Omental fat pad (tissue), 4 donors: ENCODE measurements around the gene NR1H4. TPM values are rescaled to one million over a fixed set of nuclear protein-coding genes. Genes with fewer than 3 reads are reported as not detected.

ENCODE experiments used
- ATAC-seq: fragments of 150-250 bp; one replicate; pipeline ENCODE4 v1.9.1; 2016; ENCODE audit warnings: mild to moderate bottlenecking, moderate library complexity; ENCODE audit not compliant: low FRiP score
- DNase-seq: peaks from one replicate; pipeline ENCODE4 v3.0.0-alpha.2; 2019; ENCODE audit warnings: low spot score
- CTCF ChIP-seq, 3 donors: fragments of 450-650 bp; IDR thresholded peaks; one replicate each; pipeline ENCODE4 v1.5.1; 2016 to 2017; ENCODE audit warnings: antibody characterized with exemption in 3 of 3, mild to moderate bottlenecking in 3 of 3, moderate library complexity in 2 of 3
- total RNA-seq, 4 donors: library from RNA; depleted of rRNA; stranded (reverse); fragments of >200 nt; gene quantifications; one replicate each; pipeline ENCODE4 v1.1.0, GENCODE V29; 2016

The NR1H4 gene
- total RNA-seq, 4 donors from 2014 or later = not detected

- DNase-seq = no peak
- no peak for ATAC-seq
- no peak for TF ChIP-seq CTCF (IDR thresholded peaks at IDR 0.05)
These were observed 29.6 kb downstream of the NR1H4 start for GRCh38 chr12:100503228-100503628.

GRCh38 chr12:100504804-100505203 is 31.1 kb downstream of the NR1H4 start:
- TF ChIP-seq CTCF (IDR thresholded peaks at IDR 0.05) = no peak
- ATAC-seq (no peak), DNase-seq (no peak)

- ATAC-seq (no peak), DNase-seq (no peak)
- TF ChIP-seq CTCF (IDR thresholded peaks at IDR 0.05) = no peak
These were observed 35.1 kb downstream of the NR1H4 start for GRCh38 chr12:100508751-100509150.

GRCh38 chr12:100512692-100513091 is 39.0 kb downstream of the NR1H4 start:
- no peak for ATAC-seq
- DNase-seq = no peak
- no peak for TF ChIP-seq CTCF (IDR thresholded peaks at IDR 0.05)

- no peak for TF ChIP-seq CTCF (IDR thresholded peaks at IDR 0.05)
- DNase-seq (no peak), ATAC-seq (no peak)
These were observed 42.3 kb downstream of the NR1H4 start for GRCh38 chr12:100515968-100516367.

GRCh38 chr12:100518376-100518775 is 44.7 kb downstream of the NR1H4 start:
- DNase-seq = no peak
- ATAC-seq = no peak
- TF ChIP-seq CTCF (IDR thresholded peaks at IDR 0.05) = no peak

- DNase-seq (no peak), ATAC-seq (no peak)
- no peak for TF ChIP-seq CTCF (IDR thresholded peaks at IDR 0.05)
These were observed 46.5 kb downstream of the NR1H4 start for GRCh38 chr12:100520048-100520769.
